Activated naive CD4-positive, alpha-beta T cell treated with anti-CD3 and anti-CD28 coated beads for 36 hours (primary cell): Measurements from ENCODE around the gene CCDC149. TPM values are rescaled to one million over a fixed set of nuclear protein-coding genes. Genes with fewer than 3 reads are reported as not detected.

Experiments
- CTCF ChIA-PET: fragments of 350-600 bp; sonication (Branson Sonifier 250); formaldehyde crosslinking; loops from one replicate; lab custom pipeline; 2021; ENCODE audit warnings: antibody characterized with exemption; lab: Charles Lee
- DNase-seq: peaks from one replicate; pipeline ENCODE4 v3.0.0-alpha.2; 2020
- H3K27ac Mint-ChIP-seq: one replicate; pipeline ENCODE4 v1.8.0; 2021; ENCODE audit warnings: mild to moderate bottlenecking, mixed read lengths
- H3K27me3 Mint-ChIP-seq: one replicate; pipeline ENCODE4 v1.8.0; 2021; ENCODE audit warnings: low read depth, mixed read lengths
- H3K36me3 Mint-ChIP-seq: one replicate; pipeline ENCODE4 v1.8.0; 2021; ENCODE audit warnings: low read depth, mixed read lengths
- H3K4me1 Mint-ChIP-seq: one replicate; pipeline ENCODE4 v1.8.0; 2021; ENCODE audit warnings: low read depth, mixed read lengths
- H3K4me3 Mint-ChIP-seq: one replicate; pipeline ENCODE4 v1.8.0; 2021; ENCODE audit warnings: mild to moderate bottlenecking, moderate library complexity, mixed read lengths
- H3K9me3 Mint-ChIP-seq: one replicate; pipeline ENCODE4 v1.8.0; 2021; ENCODE audit warnings: mixed read lengths
- intact Hi-C: fragments of 100-400 bp; cut with micrococcal nuclease; formaldehyde crosslinking; loops from one replicate; pipeline ENCODE4 v1.15.1; 2023
- total RNA-seq, 2 experiments: library from RNA; stranded (reverse); gene quantifications; one replicate each; pipeline ENCODE4 v1.2.3, GENCODE V29; 2021

CCDC149 gene
- total RNA-seq, 2 experiments from 2014 or later = not detected

- CTCF ChIA-PET = no interaction called here
These were observed 139.9 kb downstream of the CCDC149 start for GRCh38 chr4:24772952-24773351.

DNA sequence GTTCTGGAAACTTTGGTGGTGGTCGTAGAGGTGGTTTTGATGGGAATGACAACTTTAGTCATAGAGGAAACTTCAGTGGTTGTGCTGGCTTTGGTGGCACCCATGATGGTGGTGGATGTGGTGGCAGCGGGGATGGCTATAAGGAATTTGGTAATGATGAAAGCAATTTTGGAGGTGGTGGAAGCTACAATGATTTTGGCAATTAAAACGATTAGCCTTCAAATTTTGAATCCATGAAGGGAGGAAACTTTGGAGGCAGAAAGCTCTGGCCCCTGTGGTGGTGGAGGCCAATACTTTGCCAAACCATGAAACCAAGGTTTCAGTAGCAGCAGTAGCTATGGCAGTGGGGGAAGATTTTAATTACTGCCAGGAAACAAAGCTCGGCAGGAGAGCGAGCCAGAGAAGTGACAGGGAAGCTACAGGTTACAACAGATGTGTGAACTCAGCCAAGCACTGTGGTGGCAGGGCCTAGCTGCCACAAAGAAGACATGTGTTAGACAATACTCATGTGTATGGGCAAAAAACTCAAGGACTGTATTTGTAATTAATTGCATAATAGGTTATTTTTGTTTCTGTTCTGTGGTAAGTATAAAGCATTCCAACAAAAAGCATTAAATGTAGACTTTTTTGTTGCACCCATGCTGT, 140.7 kb downstream of the CCDC149 start:
- CTCF ChIA-PET = no interaction called here
- H3K27ac Mint-ChIP-seq = no peak overlapping the region
- no peak overlapping the region for H3K4me3 Mint-ChIP-seq
- H3K36me3 Mint-ChIP-seq = no peaks in the 10 kb centered on the region
- no peaks in the 10 kb centered on the region for H3K4me1 Mint-ChIP-seq
- no peak for DNase-seq
- H3K9me3 Mint-ChIP-seq = no peaks in the 10 kb centered on the region
- intact Hi-C loops = no loop called here
- H3K27me3 Mint-ChIP-seq = no peaks in the 10 kb centered on the region

More at GRCh38 chr4:24772952-24773351, 139.9 kb downstream of the CCDC149 start:
- Mint-ChIP-seq H3K27ac (no peak overlapping the region), H3K9me3 (no peaks in the 10 kb centered on the region), H3K27me3 (peaks cover 2% of the 10 kb centered on the region), H3K4me1 (no peaks in the 10 kb centered on the region), H3K4me3 (no peak overlapping the region), H3K36me3 (no peaks in the 10 kb centered on the region)
- intact Hi-C loops = no loop called here
- DNase-seq = no peak

GRCh38 chr4:24771241-24771640, 141.6 kb downstream of the CCDC149 start:
- no peak for DNase-seq
- H3K9me3 Mint-ChIP-seq = no peaks in the 10 kb centered on the region
- no peaks in the 10 kb centered on the region for H3K36me3 Mint-ChIP-seq
- no peak overlapping the region for H3K4me3 Mint-ChIP-seq
- H3K27ac Mint-ChIP-seq = no peak overlapping the region
- CTCF ChIA-PET = no interaction called here
- H3K4me1 Mint-ChIP-seq = no peaks in the 10 kb centered on the region
- intact Hi-C loops = no loop called here
- no peaks in the 10 kb centered on the region for H3K27me3 Mint-ChIP-seq

DNA sequence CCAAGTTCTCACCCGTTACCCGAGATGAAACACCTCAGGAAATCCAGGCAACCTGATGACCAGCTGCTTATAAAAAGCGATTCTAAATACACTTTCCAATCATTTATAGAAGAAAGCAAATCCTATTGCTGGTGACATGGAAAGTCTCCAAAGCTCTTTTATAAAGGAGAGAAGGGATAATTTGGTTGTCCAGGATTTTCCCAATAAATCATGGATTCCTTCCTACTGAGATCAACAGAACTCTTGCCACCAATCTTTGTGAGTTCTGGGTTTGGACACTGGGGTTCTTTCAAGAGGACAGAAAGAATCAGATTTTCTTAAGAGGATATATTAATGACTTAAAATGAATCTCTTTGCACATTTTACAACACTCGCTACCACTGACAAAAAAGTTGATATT, 142.2 kb downstream of the CCDC149 start:
- intact Hi-C loops = no loop called here
- H3K4me1 Mint-ChIP-seq = no peaks in the 10 kb centered on the region
- no peak overlapping the region for H3K4me3 Mint-ChIP-seq
- CTCF ChIA-PET = no interaction called here
- DNase-seq = no peak
- H3K9me3 Mint-ChIP-seq = no peaks in the 10 kb centered on the region
- H3K36me3 Mint-ChIP-seq = no peaks in the 10 kb centered on the region
- H3K27me3 Mint-ChIP-seq = no peaks in the 10 kb centered on the region
- no peak overlapping the region for H3K27ac Mint-ChIP-seq

- H3K4me1 Mint-ChIP-seq = no peaks in the 10 kb centered on the region
- H3K9me3 Mint-ChIP-seq = no peaks in the 10 kb centered on the region
- no peaks in the 10 kb centered on the region for H3K27me3 Mint-ChIP-seq
- intact Hi-C loops = no loop called here
- CTCF ChIA-PET = no interaction called here
- no peak overlapping the region for H3K4me3 Mint-ChIP-seq
- DNase-seq = no peak
- no peak overlapping the region for H3K27ac Mint-ChIP-seq
- no peaks in the 10 kb centered on the region for H3K36me3 Mint-ChIP-seq
These were observed 142.7 kb downstream of the CCDC149 start for GRCh38 chr4:24770032-24770584.

DNA sequence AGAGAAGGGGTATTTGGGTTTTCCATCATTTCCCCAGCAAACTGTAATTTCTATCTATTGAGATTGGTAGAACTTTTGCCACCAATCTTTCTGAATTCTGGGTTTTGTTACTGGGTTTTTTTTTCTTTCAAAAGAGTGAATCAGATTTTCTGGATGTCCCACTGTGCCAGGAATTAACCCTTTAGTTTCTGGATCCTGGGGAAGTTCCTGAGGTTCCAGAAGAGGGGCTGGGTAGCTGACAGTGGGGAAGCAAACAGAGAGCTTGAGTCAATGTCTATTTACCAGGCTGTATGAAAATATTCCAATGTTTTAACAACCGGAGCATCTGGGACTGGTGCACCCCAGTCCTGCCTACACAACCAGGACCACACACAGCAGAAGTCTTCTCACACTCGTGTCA, 143.3 kb downstream of the CCDC149 start:
- H3K4me1 Mint-ChIP-seq = no peaks in the 10 kb centered on the region
- H3K27ac Mint-ChIP-seq = no peak overlapping the region
- H3K27me3 Mint-ChIP-seq = no peaks in the 10 kb centered on the region
- no peak for DNase-seq
- no peaks in the 10 kb centered on the region for H3K36me3 Mint-ChIP-seq
- CTCF ChIA-PET = no interaction called here
- intact Hi-C loops = no loop called here
- H3K4me3 Mint-ChIP-seq = no peak overlapping the region
- H3K9me3 Mint-ChIP-seq = no peaks in the 10 kb centered on the region

DNA sequence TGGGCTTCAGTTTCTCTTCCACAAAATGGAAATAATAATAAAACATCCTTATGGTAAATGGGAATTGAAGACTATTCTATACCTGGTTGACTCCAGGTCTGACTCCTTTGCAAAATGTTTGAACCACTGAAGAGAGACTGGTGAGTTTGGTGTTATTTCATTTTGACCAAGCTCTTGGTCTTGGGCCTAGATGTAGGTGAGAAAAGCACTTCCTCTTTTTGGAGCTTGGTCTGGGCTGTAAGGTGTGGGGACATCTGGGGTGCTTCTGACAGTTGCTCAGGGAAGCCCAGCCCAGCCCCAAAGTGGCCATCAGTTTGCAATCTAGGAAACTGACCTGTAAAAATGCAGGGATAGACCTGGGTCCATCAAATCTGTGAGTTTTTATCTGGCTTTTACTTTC, 144.2 kb downstream of the CCDC149 start:
- H3K4me1 Mint-ChIP-seq = no peaks in the 10 kb centered on the region
- H3K27me3 Mint-ChIP-seq = no peaks in the 10 kb centered on the region
- no peak overlapping the region for H3K4me3 Mint-ChIP-seq
- H3K9me3 Mint-ChIP-seq = no peaks in the 10 kb centered on the region
- no peak for DNase-seq
- H3K36me3 Mint-ChIP-seq = no peaks in the 10 kb centered on the region
- CTCF ChIA-PET = no interaction called here
- intact Hi-C loops = no loop called here
- no peak overlapping the region for H3K27ac Mint-ChIP-seq

- DNase-seq = no peak
- no peaks in the 10 kb centered on the region for H3K4me1 Mint-ChIP-seq
- H3K4me3 Mint-ChIP-seq = no peak overlapping the region
- intact Hi-C loops = no loop called here
- H3K9me3 Mint-ChIP-seq = no peaks in the 10 kb centered on the region
- H3K27me3 Mint-ChIP-seq = no peaks in the 10 kb centered on the region
- H3K36me3 Mint-ChIP-seq = no peaks in the 10 kb centered on the region
- CTCF ChIA-PET = no interaction called here
- H3K27ac Mint-ChIP-seq = no peak overlapping the region
These were observed 144.8 kb downstream of the CCDC149 start for GRCh38 chr4:24768006-24768405.

- CTCF ChIA-PET = no interaction called here
- no peak overlapping the region for H3K27ac Mint-ChIP-seq
- no peaks in the 10 kb centered on the region for H3K4me1 Mint-ChIP-seq
- H3K9me3 Mint-ChIP-seq = no peaks in the 10 kb centered on the region
- H3K36me3 Mint-ChIP-seq = no peaks in the 10 kb centered on the region
- no peaks in the 10 kb centered on the region for H3K27me3 Mint-ChIP-seq
- no peak for DNase-seq
- H3K4me3 Mint-ChIP-seq = no peak overlapping the region
- intact Hi-C loops = no loop called here
These were observed 147.4 kb downstream of the CCDC149 start for GRCh38 chr4:24765376-24765988.

- Mint-ChIP-seq H3K4me1 (no peaks in the 10 kb centered on the region), H3K27me3 (no peaks in the 10 kb centered on the region), H3K36me3 (no peaks in the 10 kb centered on the region), H3K4me3 (no peak overlapping the region), H3K9me3 (no peaks in the 10 kb centered on the region), H3K27ac (no peak overlapping the region)
- intact Hi-C loops = no loop called here
- CTCF ChIA-PET = interaction anchor here (0.6 kb wide), 1 partner anchor 77 kb away, joined by 3 read pairs; no protein-coding TSS in a partner anchor
- no peak for DNase-seq
These were observed 148.5 kb downstream of the CCDC149 start for GRCh38 chr4:24764345-24764744.

GRCh38 chr4:24763631-24764297, 149.1 kb downstream of the CCDC149 start:
- CTCF ChIA-PET = interaction anchor here (0.6 kb wide), 1 partner anchor 76 kb away, joined by 3 read pairs; no protein-coding TSS in a partner anchor
- no peak overlapping the region for H3K4me3 Mint-ChIP-seq
- no peaks in the 10 kb centered on the region for H3K36me3 Mint-ChIP-seq
- DNase-seq = no peak
- H3K4me1 Mint-ChIP-seq = no peaks in the 10 kb centered on the region
- H3K27ac Mint-ChIP-seq = no peak overlapping the region
- no peaks in the 10 kb centered on the region for H3K27me3 Mint-ChIP-seq
- H3K9me3 Mint-ChIP-seq = no peaks in the 10 kb centered on the region
- intact Hi-C loops = no loop called here
